ENCODE measurements around the gene BRDT. TPM values are rescaled to one million over a fixed set of nuclear protein-coding genes. Genes with fewer than 3 reads are reported as not detected.

The BRDT gene
- total RNA-seq, 1 experiment from 2014 or later = not detected

DNA sequence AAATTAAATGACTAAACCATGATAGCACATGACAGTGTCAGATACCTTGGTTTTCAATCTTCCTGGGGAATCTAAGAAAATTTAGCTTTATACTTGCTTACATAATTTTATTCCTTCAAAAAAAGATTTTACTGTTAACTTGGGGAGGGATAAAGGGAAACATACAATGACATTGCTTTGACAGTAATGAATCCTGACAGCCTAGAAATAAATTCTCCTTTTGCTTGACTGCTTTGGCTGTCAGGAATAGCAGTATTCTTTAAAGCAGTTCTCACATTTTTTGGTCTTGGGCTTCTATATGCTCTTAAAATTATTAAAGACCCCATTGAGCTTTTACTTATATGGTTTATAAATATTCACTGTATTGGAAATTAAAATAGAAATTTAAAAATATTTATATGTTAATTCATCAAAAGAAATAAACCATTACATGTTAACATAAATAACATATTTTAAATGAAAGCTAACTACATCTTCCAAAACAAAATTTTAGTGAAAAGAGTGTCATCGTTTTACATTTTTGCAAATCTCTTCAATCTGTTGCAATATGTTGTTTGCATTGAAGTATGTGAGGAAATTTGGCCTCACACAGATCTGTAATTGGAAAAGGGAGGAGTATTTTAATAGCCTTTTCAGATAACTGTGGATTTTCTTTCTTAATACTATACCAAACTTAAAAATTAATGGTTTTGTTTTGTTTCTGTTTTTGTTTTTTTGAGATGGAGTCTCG, 96.7 kb downstream of the BRDT start:
- in situ Hi-C loops (cut with HindIII; ENCODE audit: low pct_unique_long_range_greater_than_20kb, low sequenced_read_pairs) (no loop called here), intact Hi-C loops (cut with micrococcal nuclease; ENCODE audit: unreplicated experiment) (no loop called here)
- no peaks in the 10 kb centered on the region for H3K4me1 ChIP-seq (ENCODE audit: control insufficient read depth, insufficient read depth, low read length)
- no TSS peak for BruUV-seq (replicated peaks)
- no peaks in the 10 kb centered on the region for H3K36me3 ChIP-seq (ENCODE audit: control insufficient read depth, insufficient read depth, low read length)
- no peak overlapping the region for H3K4me3 ChIP-seq (ENCODE audit: low read depth in 2 of 2, low read length in 2 of 2)
- no peaks in the 10 kb centered on the region for H3K9me3 ChIP-seq (ENCODE audit: control insufficient read depth, insufficient read depth, low read depth, low read length)
- TF ChIP-seq TCF7L2 (IDR thresholded peaks at IDR 0.05; ENCODE audit: low read depth, low read length) (no peak), POLR2AphosphoS5 (IDR thresholded peaks at IDR 0.05; ENCODE audit: low read depth, low read length) (no peak), CTCF (IDR thresholded peaks at IDR 0.05) (no peak), SIN3A (IDR thresholded peaks at IDR 0.05; ENCODE audit: borderline replicate concordance, insufficient read depth, low read depth, low read length) (no peak)
- TF ChIP-seq, protein P1, sequence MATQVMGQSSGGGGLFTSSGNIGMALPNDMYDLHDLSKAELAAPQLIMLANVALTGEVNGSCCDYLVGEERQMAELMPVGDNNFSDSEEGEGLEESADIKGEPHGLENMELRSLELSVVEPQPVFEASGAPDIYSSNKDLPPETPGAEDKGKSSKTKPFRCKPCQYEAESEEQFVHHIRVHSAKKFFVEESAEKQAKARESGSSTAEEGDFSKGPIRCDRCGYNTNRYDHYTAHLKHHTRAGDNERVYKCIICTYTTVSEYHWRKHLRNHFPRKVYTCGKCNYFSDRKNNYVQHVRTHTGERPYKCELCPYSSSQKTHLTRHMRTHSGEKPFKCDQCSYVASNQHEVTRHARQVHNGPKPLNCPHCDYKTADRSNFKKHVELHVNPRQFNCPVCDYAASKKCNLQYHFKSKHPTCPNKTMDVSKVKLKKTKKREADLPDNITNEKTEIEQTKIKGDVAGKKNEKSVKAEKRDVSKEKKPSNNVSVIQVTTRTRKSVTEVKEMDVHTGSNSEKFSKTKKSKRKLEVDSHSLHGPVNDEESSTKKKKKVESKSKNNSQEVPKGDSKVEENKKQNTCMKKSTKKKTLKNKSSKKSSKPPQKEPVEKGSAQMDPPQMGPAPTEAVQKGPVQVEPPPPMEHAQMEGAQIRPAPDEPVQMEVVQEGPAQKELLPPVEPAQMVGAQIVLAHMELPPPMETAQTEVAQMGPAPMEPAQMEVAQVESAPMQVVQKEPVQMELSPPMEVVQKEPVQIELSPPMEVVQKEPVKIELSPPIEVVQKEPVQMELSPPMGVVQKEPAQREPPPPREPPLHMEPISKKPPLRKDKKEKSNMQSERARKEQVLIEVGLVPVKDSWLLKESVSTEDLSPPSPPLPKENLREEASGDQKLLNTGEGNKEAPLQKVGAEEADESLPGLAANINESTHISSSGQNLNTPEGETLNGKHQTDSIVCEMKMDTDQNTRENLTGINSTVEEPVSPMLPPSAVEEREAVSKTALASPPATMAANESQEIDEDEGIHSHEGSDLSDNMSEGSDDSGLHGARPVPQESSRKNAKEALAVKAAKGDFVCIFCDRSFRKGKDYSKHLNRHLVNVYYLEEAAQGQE (IDR thresholded peaks at IDR 0.05; ENCODE audit: insufficient read depth in 1 of 2, low read depth in 2 of 2, low read length in 1 of 2) = no peak
- ATAC-seq = no peak
- ChIA-PET CTCF (interaction anchor here (0.7 to 1.0 kb wide), 3 partner anchors 51 to 1109 kb away, joined by 3 to 5 read pairs (median 4); no protein-coding TSS in a partner anchor), POLR2A (no interaction called here)
- no peaks in the 10 kb centered on the region for H3K27me3 ChIP-seq (ENCODE audit: control insufficient read depth, insufficient read depth, low read length)
- no peak overlapping the region for H3K27ac ChIP-seq (ENCODE audit: low read length)
- DNase-seq (ENCODE audit: low read depth, low spot score) = no peak

DNA sequence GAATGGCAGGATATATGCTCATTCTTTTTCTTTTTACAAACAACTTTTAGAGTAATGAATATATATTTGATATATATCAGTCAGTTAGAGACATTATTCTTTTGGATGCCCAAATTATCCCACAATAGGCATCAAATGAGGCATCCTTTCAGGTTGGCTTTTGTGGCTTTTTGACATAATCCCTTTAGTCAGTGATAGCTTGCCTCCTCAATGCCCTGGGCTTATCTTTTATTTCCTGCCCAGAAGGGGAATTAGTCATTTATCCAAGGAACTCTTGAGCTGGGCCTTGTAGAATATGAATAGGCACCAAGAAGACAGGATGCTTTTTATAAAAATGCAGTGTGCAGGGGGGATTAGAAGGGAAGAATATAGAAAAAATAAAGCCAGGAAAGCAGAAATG, 102.7 kb downstream of the BRDT start:
- Histone ChIP-seq H3K27me3 (ENCODE audit: control insufficient read depth, insufficient read depth, low read length) (no peaks in the 10 kb centered on the region), H3K36me3 (ENCODE audit: control insufficient read depth, insufficient read depth, low read length) (no peaks in the 10 kb centered on the region), H3K27ac (ENCODE audit: low read length) (no peak overlapping the region), H3K4me3 (ENCODE audit: low read depth in 2 of 2, low read length in 2 of 2) (no peak overlapping the region), H3K9me3 (ENCODE audit: control insufficient read depth, insufficient read depth, low read depth, low read length) (no peaks in the 10 kb centered on the region), H3K4me1 (ENCODE audit: control insufficient read depth, insufficient read depth, low read length) (no peaks in the 10 kb centered on the region)
- DNase-seq (ENCODE audit: low read depth, low spot score) (no peak), ATAC-seq (no peak)
- BruUV-seq (replicated peaks) = no TSS peak
- ChIA-PET CTCF (no interaction called here), POLR2A (no interaction called here)
- TF ChIP-seq TCF7L2 (IDR thresholded peaks at IDR 0.05; ENCODE audit: low read depth, low read length) = no peak
- TF ChIP-seq POLR2AphosphoS5 (IDR thresholded peaks at IDR 0.05; ENCODE audit: low read depth, low read length) = no peak
- TF ChIP-seq, protein P1 (IDR thresholded peaks at IDR 0.05; ENCODE audit: insufficient read depth in 1 of 2, low read depth in 2 of 2, low read length in 1 of 2) = no peak
- TF ChIP-seq SIN3A (IDR thresholded peaks at IDR 0.05; ENCODE audit: borderline replicate concordance, insufficient read depth, low read depth, low read length) = no peak
- no peak for TF ChIP-seq CTCF (IDR thresholded peaks at IDR 0.05)
- intact Hi-C loops (cut with micrococcal nuclease; ENCODE audit: unreplicated experiment) (no loop called here), in situ Hi-C loops (cut with HindIII; ENCODE audit: low pct_unique_long_range_greater_than_20kb, low sequenced_read_pairs) (no loop called here)

Measured in Panc1 (cell line).